Measurements from ENCODE around the gene MINK1. TPM values are rescaled to one million over a fixed set of nuclear protein-coding genes. Genes with fewer than 3 reads are reported as not detected.

The MINK1 gene
- total and polyA plus RNA-seq, 2 of the 13 experiments (the other 11 are each of a cell fraction or from before 2014, with no cell fraction given), result 17.2 to 63.9 TPM

GRCh38 chr17:4854111-4854681 lies 21.1 kb downstream of the MINK1 start:
- peak; percentile 23 for DNase-seq (ENCODE audit: low spot score)
- no peak overlapping the region for H3K9ac ChIP-seq (ENCODE audit: insufficient read depth, low read depth, low read length)
- CTCF ChIA-PET (ENCODE audit: low intra/inter-chr PET ratio, low total read pairs), result no interaction called here
- no TSS peak for BruUV-seq (replicated peaks)
- WGBS (ENCODE audit: low lambda C conversion rate), result 96% methylated on average over 5 of the region's 5 CpGs
- H4K20me1 ChIP-seq (ENCODE audit: insufficient read depth, low read length), result 0 out of 2 replicates have a peak, but pooled peaks cover 8% of the 10 kb centered on the region
- H3K4me1 ChIP-seq (ENCODE audit: insufficient read depth, low read length), result peaks cover 58% of the 10 kb centered on the region
- H3K27ac ChIP-seq (ENCODE audit: extremely low read length, insufficient read depth, low read length), result no peak overlapping the region
- in situ Hi-C loops (cut with HindIII; ENCODE audit: extremely low pct_ligation_motif_present, low pct_unique_long_range_greater_than_20kb), result no loop called here
- TF ChIP-seq HNF4A (CRISPR knock-in tag; IDR thresholded peaks at IDR 0.05) (no peak), ETV5 (CRISPR knock-in tag; IDR thresholded peaks at IDR 0.05; ENCODE audit: borderline replicate concordance) (no peak), RERE (CRISPR knock-in tag; IDR thresholded peaks at IDR 0.05; ENCODE audit: low read depth) (no peak), U2AF2 (IDR thresholded peaks at IDR 0.05; ENCODE audit: low read depth, low read length) (no peak), ATRX (CRISPR knock-in tag; IDR thresholded peaks at IDR 0.05; ENCODE audit: borderline replicate concordance) (no peak), SRSF4 (IDR thresholded peaks at IDR 0.05; ENCODE audit: low read depth, low read length, poor library complexity, severe bottlenecking) (no peak), ZNF703 (CRISPR knock-in tag; IDR thresholded peaks at IDR 0.05; ENCODE audit: borderline replicate concordance) (no peak), CREM (IDR thresholded peaks at IDR 0.05) (no peak), CREM (CRISPR knock-in tag; IDR thresholded peaks at IDR 0.05) (no peak), ZNF605 (CRISPR knock-in tag; IDR thresholded peaks at IDR 0.05) (no peak), ZNF616 (CRISPR knock-in tag; IDR thresholded peaks at IDR 0.05; ENCODE audit: low read depth) (no peak), SMAD1 (CRISPR knock-in tag; IDR thresholded peaks at IDR 0.05; ENCODE audit: borderline replicate concordance, low read depth) (no peak)
- no peaks in the 10 kb centered on the region for H3K27me3 ChIP-seq (ENCODE audit: control insufficient read depth in 1 of 2, insufficient read depth in 2 of 2, low read length in 2 of 2)
- peaks cover 0 to 27% of the 10 kb centered on the region in 2 experiments for H3K36me3 ChIP-seq (replicated peaks in 1 of 2; ENCODE audit: control insufficient read depth in 1 of 2, insufficient read depth in 2 of 2, low read length in 2 of 2)
- peaks cover 52% of the 10 kb centered on the region for H3K79me2 ChIP-seq (ENCODE audit: insufficient read depth, low read length)
- POLR2A ChIA-PET, result interaction anchor here (1.2 kb wide), 1 partner anchor 144 kb away, joined by 3 read pairs; no protein-coding TSS in a partner anchor
- no peak for ATAC-seq
- no peak overlapping the region for H3K4me2 ChIP-seq (ENCODE audit: low read depth, low read length)
- H3K9me3 ChIP-seq (ENCODE audit: low read length), result no peaks in the 10 kb centered on the region
- no peak overlapping the region for H3K4me3 ChIP-seq (replicated peaks in 1 of 3; ENCODE audit: insufficient read depth in 1 of 3, low read depth in 2 of 3, low read length in 3 of 3)
- FAIRE-seq, result no peak
- H2AFZ ChIP-seq (ENCODE audit: low read length), result no peak overlapping the region
- intact Hi-C loops (cut with micrococcal nuclease; ENCODE audit: unreplicated experiment), result no loop called here
